Sigmoid colon (tissue), 7 donors: ENCODE results near the gene PITPNM2. TPM values are rescaled to one million over a fixed set of nuclear protein-coding genes. Genes with fewer than 3 reads are reported as not detected.
A peak's percentile ranks its signal among the peaks of the same experiment; 100 is the strongest.

Experiments used
- DNase-seq: peaks from one replicate; pipeline ENCODE4 v3.0.0-alpha.2; 2019
- H3K27ac ChIP-seq, 4 donors: fragments of 200-600 bp; sonication (generic); one replicate each; pipeline ENCODE4 v1.5.1; 2016 to 2019; ENCODE audit warnings: mild to moderate bottlenecking in 1 of 4
- H3K27me3 ChIP-seq, 3 donors: fragments of 200-600 bp; sonication (generic); one replicate each; pipeline ENCODE4 v1.5.1; 2019; ENCODE audit warnings: mild to moderate bottlenecking in 1 of 3
- H3K36me3 ChIP-seq, 4 donors: fragments of 200-600 bp; sonication (generic); one replicate each; pipeline ENCODE4 v1.5.1; 2016 to 2019
- H3K4me1 ChIP-seq, 4 donors: fragments of 200-600 bp; sonication (generic); one replicate each; pipeline ENCODE4 v1.5.1; 2017 to 2019
- H3K4me3 ChIP-seq, 4 donors: fragments of 200-600 bp; sonication (generic); one replicate each; pipeline ENCODE4 v1.5.1; 2017 to 2019; ENCODE audit warnings: mild to moderate bottlenecking in 2 of 4, moderate library complexity in 1 of 4
- H3K9me3 ChIP-seq, 4 donors: fragments of 200-600 bp in 3 of 4; sonication (generic) in 3 of 4; one replicate each; pipeline versions ENCODE4 v1.5.1 to v1.6.1; 2013 to 2019
- EP300 ChIP-seq, 4 donors: sonication (generic); formaldehyde crosslinking; IDR thresholded peaks; one replicate each; pipeline ENCODE4 v1.6.1; 2017; ENCODE audit warnings: antibody characterized with exemption in 4 of 4
- POLR2A ChIP-seq, 2 donors: fragments of 450-650 bp; IDR thresholded peaks; one replicate each; pipeline ENCODE4 v1.6.1; 2016; ENCODE audit warnings: antibody characterized with exemption in 2 of 2, mild to moderate bottlenecking in 2 of 2, moderate library complexity in 2 of 2
- POLR2AphosphoS5 ChIP-seq, 4 donors: sonication (generic); formaldehyde crosslinking; IDR thresholded peaks; one replicate each; pipeline ENCODE4 v1.6.1; 2017; ENCODE audit warnings: antibody characterized with exemption in 4 of 4
- WGBS, 2 donors: extraction: QIAGEN DNeasy Blood & Tissue Kit; methylation state at CpG; one replicate each; pipeline ENCODE4 v1.1.7; 2013; 5-methylcytosine and 5-hydroxymethylcytosine counted together
- intact Hi-C: fragments of 100-400 bp; cut with DNase I; formaldehyde crosslinking; loops from one replicate; pipeline ENCODE4 v1.15.1; 2023
- polyA plus RNA-seq, 3 donors: library from polyadenylated mRNA; stranded (reverse); fragments of 200-250 nt; gene quantifications; one replicate each; pipeline ENCODE4 v1.2.3, GENCODE V29; 2013
- total RNA-seq, 4 donors: library from RNA; depleted of rRNA; stranded (reverse); fragments of >200 nt; gene quantifications; one replicate each; pipeline ENCODE4 v1.1.0, GENCODE V29; 2016
- TF ChIP-seq, protein P1 (sequence below), 4 experiments: fragments of 450-650 bp in 3 of 4; fragments of 200-600 bp in 1 of 4; IDR thresholded peaks; one replicate each; pipeline ENCODE4 v1.5.1; 2016 to 2019; ENCODE audit warnings: antibody characterized with exemption in 4 of 4, mild to moderate bottlenecking in 3 of 4, moderate library complexity in 2 of 4
- donor health status: healthy with polysubstance abuse.
- donor health status: Bipolar disorder and iron deficiency.
- donor health status: healthy.

PITPNM2 gene
- total and polyA plus RNA-seq, 7 donors = 1.8 to 19.5 (median 6.6) TPM

GRCh38 chr12:123132951-123133619 lies 17.8 kb downstream of the PITPNM2 start:
- Histone ChIP-seq H3K27ac (peak overlapping the region in 3 of 4 donors; percentile 66 to 81 (median 75)), H3K9me3 (no peaks in the 10 kb centered on the region), H3K4me3 (no peak overlapping the region), H3K4me1 (peaks cover 0 to 37% (median 30%) of the 10 kb centered on the region in 4 donors), H3K36me3 (no peaks in the 10 kb centered on the region), H3K27me3 (no peaks in the 10 kb centered on the region)
- no peak for DNase-seq
- intact Hi-C loops = no loop called here
- WGBS, 2 donors = 72 to 78% methylated on average over 3 of the region's 3 CpGs
- TF ChIP-seq, protein P1, sequence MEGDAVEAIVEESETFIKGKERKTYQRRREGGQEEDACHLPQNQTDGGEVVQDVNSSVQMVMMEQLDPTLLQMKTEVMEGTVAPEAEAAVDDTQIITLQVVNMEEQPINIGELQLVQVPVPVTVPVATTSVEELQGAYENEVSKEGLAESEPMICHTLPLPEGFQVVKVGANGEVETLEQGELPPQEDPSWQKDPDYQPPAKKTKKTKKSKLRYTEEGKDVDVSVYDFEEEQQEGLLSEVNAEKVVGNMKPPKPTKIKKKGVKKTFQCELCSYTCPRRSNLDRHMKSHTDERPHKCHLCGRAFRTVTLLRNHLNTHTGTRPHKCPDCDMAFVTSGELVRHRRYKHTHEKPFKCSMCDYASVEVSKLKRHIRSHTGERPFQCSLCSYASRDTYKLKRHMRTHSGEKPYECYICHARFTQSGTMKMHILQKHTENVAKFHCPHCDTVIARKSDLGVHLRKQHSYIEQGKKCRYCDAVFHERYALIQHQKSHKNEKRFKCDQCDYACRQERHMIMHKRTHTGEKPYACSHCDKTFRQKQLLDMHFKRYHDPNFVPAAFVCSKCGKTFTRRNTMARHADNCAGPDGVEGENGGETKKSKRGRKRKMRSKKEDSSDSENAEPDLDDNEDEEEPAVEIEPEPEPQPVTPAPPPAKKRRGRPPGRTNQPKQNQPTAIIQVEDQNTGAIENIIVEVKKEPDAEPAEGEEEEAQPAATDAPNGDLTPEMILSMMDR (IDR thresholded peaks at IDR 0.05) = no peak
- TF ChIP-seq POLR2AphosphoS5 (IDR thresholded peaks at IDR 0.05) (no peak), EP300 (IDR thresholded peaks at IDR 0.05) (no peak), POLR2A (IDR thresholded peaks at IDR 0.05) (no peak)

- Histone ChIP-seq H3K4me3 (no peak overlapping the region), H3K27ac (peak overlapping the region; percentile 66 to 81 (median 72)), H3K36me3 (no peaks in the 10 kb centered on the region), H3K9me3 (no peaks in the 10 kb centered on the region), H3K4me1 (peaks cover 0 to 47% (median 40%) of the 10 kb centered on the region in 4 donors), H3K27me3 (no peaks in the 10 kb centered on the region)
- DNase-seq = no peak
- TF ChIP-seq, protein P1 (IDR thresholded peaks at IDR 0.05) = no peak
- TF ChIP-seq POLR2AphosphoS5 (IDR thresholded peaks at IDR 0.05) (peak in 1 of 4 donors; percentile 14), EP300 (IDR thresholded peaks at IDR 0.05) (no peak), POLR2A (IDR thresholded peaks at IDR 0.05) (peak in 1 of 2 donors; percentile 25)
- 14 to 33% methylated on average over 12 of the region's 12 CpGs for WGBS, 2 donors
- intact Hi-C loops = no loop called here
These were observed 18.9 kb downstream of the PITPNM2 start for GRCh38 chr12:123131879-123132402.

- TF ChIP-seq EP300 (IDR thresholded peaks at IDR 0.05) = no peak
- no peak for TF ChIP-seq POLR2AphosphoS5 (IDR thresholded peaks at IDR 0.05)
- TF ChIP-seq, protein P1 (IDR thresholded peaks at IDR 0.05) = no peak
- no peak for TF ChIP-seq POLR2A (IDR thresholded peaks at IDR 0.05)
- no peak overlapping the region for H3K4me3 ChIP-seq
- WGBS, 2 donors = 83 to 89% methylated on average over 4 of the region's 4 CpGs
- peaks cover 0 to 53% (median 45%) of the 10 kb centered on the region in 4 donors for H3K4me1 ChIP-seq
- H3K27ac ChIP-seq = peak overlapping the region; percentile 66 to 81 (median 72)
- intact Hi-C loops = no loop called here
- no peaks in the 10 kb centered on the region for H3K36me3 ChIP-seq
- no peaks in the 10 kb centered on the region for H3K27me3 ChIP-seq
- H3K9me3 ChIP-seq = no peaks in the 10 kb centered on the region
- DNase-seq = no peak
These were observed 19.5 kb downstream of the PITPNM2 start for GRCh38 chr12:123131291-123131832.

GRCh38 chr12:123129621-123130020 lies 21.3 kb downstream of the PITPNM2 start:
- no peak for TF ChIP-seq POLR2A (IDR thresholded peaks at IDR 0.05)
- TF ChIP-seq, protein P1 (IDR thresholded peaks at IDR 0.05) = no peak
- no peak for TF ChIP-seq POLR2AphosphoS5 (IDR thresholded peaks at IDR 0.05)
- TF ChIP-seq EP300 (IDR thresholded peaks at IDR 0.05) = no peak
- H3K9me3 ChIP-seq = no peaks in the 10 kb centered on the region
- no peak for DNase-seq
- intact Hi-C loops = no loop called here
- no peaks in the 10 kb centered on the region for H3K36me3 ChIP-seq
- WGBS, 2 donors = 73 to 90% methylated on average over 4 of the region's 4 CpGs
- no peaks in the 10 kb centered on the region for H3K27me3 ChIP-seq
- peak overlapping the region in 1 of 4 donors; percentile 10 for H3K27ac ChIP-seq
- H3K4me1 ChIP-seq = peaks cover 0 to 58% (median 51%) of the 10 kb centered on the region in 4 donors
- no peak overlapping the region for H3K4me3 ChIP-seq
